HG02870 (cell line): ENCODE measurements around the gene NPFF.

Experiments
- ATAC-seq: cut with Tn5 transposase; IDR thresholded peaks from one replicate; pipeline ENCODE4 v1.9.1; 2021; ENCODE audit warnings: mild to moderate bottlenecking, moderate library complexity; ENCODE audit not compliant: unreplicated experiment

The NPFF gene

GRCh38 chr12:53478865-53479264 is 28.4 kb downstream of the NPFF start:
- ATAC-seq, result no peak

GRCh38 chr12:53476769-53477209 is 30.5 kb downstream of the NPFF start:
- ATAC-seq, result no peak

- ATAC-seq, result no peak
These were observed 32.5 kb downstream of the NPFF start for GRCh38 chr12:53474819-53475218.

GRCh38 chr12:53474077-53474476 is 33.2 kb downstream of the NPFF start:
- no peak for ATAC-seq

DNA sequence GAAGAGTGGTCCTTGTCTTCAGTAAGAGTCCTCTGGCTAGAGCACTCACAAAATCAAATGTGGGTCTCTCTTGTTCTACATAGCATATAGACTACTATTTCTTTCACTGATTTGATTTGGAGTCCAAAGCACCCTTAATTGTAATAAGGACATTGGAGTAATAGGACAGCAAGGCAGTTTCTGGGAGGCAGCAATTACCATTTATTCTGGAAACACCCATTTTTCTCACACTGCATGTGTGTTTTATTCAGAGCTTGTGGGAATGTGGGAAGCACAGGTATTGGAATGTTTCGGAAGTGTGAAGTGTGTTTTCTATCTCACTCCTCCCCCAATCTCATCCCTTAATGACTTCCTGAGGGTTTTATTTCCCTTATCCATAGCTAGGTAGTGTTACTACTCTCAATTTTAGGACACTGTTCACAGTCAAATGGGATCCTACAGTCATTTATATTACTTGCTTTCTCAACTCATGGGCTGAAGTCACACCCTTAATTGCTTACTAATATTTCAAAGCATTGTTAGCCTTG is 35.2 kb downstream of the NPFF start:
- ATAC-seq, result no peak

- ATAC-seq, result no peak
These were observed 39.0 kb downstream of the NPFF start for GRCh38 chr12:53468282-53468681.

GRCh38 chr12:53467880-53468279 is 39.4 kb downstream of the NPFF start:
- no peak for ATAC-seq

- ATAC-seq, result no peak
These were observed 40.2 kb downstream of the NPFF start for GRCh38 chr12:53467082-53467481.

GRCh38 chr12:53466640-53467039 is 40.6 kb downstream of the NPFF start:
- no peak for ATAC-seq

GRCh38 chr12:53465679-53466078 is 41.6 kb downstream of the NPFF start:
- ATAC-seq, result no peak

DNA sequence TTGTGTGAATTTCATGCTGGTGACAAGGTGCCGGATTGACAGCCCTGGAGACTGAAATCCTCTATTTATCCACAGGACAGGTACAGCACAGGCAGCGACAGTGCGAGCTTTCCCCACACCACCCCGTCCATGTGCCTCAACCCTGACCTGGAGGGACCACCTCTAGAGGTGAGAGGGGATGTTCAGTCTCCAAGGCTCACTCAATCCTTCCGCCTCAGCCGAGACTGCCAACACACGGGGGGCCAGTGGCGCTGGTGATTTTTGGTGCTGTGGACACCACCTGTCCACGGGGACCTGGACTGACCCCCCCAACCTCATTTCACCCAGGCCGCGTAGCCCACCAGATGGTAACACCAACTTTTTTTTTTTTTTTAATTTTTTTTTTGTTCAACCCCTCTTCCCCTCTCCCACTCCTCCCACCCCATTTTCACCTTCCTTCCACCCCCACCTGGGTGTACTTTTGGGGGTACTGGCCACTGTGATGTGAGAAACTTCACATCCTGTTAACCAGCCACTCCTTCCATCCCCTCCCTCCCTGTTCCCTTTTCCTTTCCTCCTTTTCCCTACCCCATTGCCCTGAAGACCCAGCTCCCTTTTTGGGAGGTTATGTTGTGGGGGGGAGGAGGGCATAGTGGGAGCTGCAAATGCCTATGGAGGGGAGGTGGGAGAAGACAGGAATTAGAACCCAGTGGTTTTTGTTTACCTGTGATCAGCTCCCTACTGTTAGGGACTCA is 42.4 kb downstream of the NPFF start:
- ATAC-seq, result no peak

DNA sequence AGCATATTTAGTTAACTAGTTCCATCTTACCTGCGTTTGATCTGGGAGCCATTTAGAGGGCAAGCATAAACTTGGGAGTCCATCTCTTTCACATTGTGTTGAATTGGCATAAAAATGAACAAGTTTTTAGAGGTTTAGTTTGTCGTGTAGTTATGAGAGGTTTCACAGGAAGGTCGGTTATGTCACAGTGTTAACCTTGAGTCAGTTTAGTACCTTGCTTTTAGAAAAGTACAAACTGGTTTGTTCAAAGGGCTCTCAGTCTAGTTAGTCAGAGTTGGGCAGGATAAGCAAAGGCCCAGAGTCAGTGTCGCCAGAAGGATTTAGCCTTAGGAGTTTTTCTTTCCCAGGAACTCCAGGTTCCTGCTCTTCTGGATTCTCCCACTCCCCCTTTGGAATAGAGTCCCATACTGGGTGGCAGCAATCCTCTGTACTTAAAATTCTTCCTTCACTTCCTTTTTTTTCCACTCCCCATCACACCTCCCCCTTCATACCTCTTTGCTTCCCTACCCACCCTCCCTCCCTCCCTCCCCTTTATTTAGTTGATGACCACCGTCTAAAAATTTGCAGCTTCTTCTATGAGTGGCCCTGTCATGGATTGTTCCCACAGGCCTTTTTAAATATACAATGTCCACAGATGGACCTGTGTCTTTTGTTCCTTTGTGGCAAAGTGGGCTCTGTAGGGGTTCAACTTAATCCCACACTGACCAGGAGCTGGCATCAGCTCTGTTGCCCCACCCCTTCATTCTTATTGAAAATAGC is 43.3 kb downstream of the NPFF start:
- ATAC-seq, result no peak

- ATAC-seq, result no peak
These were observed 44.3 kb downstream of the NPFF start for GRCh38 chr12:53462935-53463334.

DNA sequence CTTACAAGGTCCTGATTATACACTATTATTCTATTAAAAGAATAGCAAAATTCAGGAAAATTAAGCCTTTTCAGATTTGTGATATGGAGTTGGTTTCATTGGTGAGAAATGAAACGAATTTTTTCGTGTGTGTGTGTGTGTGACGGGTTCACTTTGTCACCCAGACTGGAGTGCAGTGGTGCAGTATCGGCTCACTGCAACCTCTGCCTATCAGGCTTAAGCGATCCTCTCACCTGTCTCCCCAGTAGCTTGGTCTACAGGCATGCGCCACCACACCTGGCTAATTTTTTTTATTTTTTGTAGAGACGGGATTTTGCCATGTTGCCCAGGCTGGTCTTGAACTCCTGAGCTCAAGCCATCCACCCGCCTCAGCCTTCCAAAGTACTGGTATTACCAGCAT is 45.7 kb downstream of the NPFF start:
- ATAC-seq, result no peak

- no peak for ATAC-seq
These were observed 46.2 kb downstream of the NPFF start for GRCh38 chr12:53461059-53461458.

DNA sequence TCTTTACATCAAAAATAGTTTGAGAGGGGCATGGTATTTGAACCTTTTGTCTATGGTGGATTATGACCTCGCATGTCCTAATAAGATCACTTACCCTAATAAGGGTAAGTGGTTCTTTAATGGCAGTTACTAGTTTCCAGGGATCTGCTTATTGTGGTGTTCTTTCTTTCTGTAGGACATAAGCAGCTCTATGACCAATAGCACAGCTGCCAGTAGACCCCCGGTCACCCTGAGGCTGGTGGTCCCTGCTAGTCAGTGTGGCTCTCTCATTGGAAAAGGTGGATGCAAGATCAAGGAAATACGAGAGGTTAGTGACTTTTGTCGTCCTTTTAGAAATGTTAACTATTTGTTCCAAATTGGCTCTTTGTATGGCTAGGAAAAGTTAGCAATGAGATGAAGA is 48.2 kb downstream of the NPFF start:
- ATAC-seq, result no peak
